Effector memory CD8-positive, alpha-beta T cell (primary cell): ENCODE measurements around the gene CCT7.

Experiments
- ATAC-seq: fragments of 150-1000 bp; cut with Tn5 transposase; replicated peaks from 2 replicates; pipeline ENCODE4 v1.10.0; 2021; ENCODE audit warnings: mild to moderate bottlenecking, moderate library complexity
- DNase-seq, 3 experiments: peaks; one replicate each; pipeline ENCODE4 v3.0.0; 2021
- H3K27ac Mint-ChIP-seq, 2 donors: one replicate each; pipeline ENCODE4 v1.8.0; 2022; ENCODE audit warnings: mild to moderate bottlenecking in 2 of 2, mixed read lengths in 2 of 2, moderate library complexity in 2 of 2
- H3K27me3 Mint-ChIP-seq, 2 donors: one replicate each; pipeline ENCODE4 v1.8.0; 2022; ENCODE audit warnings: mixed read lengths in 2 of 2
- H3K36me3 Mint-ChIP-seq: one replicate; pipeline ENCODE4 v1.8.0; 2022; ENCODE audit warnings: mild to moderate bottlenecking, moderate library complexity, mixed read lengths; ENCODE audit not compliant: insufficient read depth
- H3K4me1 Mint-ChIP-seq, 2 donors: one replicate each; pipeline ENCODE4 v1.8.0; 2022; ENCODE audit warnings: low read depth in 2 of 2, mixed read lengths in 2 of 2
- H3K4me3 Mint-ChIP-seq, 2 donors: one replicate each; pipeline ENCODE4 v1.8.0; 2022; ENCODE audit warnings: mild to moderate bottlenecking in 2 of 2, mixed read lengths in 2 of 2, moderate library complexity in 2 of 2
- H3K9me3 Mint-ChIP-seq, 2 donors: one replicate each; pipeline ENCODE4 v1.8.0; 2022; ENCODE audit warnings: mixed read lengths in 2 of 2

Gene CCT7

DNA sequence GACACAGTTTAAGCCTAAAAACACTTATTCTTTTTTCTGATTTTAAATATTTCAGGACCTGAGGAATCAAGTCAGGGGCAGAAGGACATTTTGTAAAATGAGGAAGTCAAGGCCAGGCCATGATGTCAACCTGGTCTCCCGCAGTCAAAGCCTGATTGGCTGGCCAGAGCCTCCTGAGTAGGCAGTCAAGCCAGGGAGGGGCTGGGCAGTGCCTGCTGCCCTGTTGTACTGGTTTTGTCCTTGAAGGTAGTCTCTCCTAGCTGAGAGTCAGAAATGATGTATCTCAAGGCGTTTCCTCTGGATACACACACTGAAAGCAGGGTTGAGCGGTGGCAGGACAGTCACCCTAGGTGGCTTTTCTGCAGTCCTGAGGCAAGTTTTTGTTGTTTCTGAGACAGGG, 19.8 kb downstream of the CCT7 start:
- H3K36me3 Mint-ChIP-seq, result peaks cover 30% of the 10 kb centered on the region
- no peak for DNase-seq

DNA sequence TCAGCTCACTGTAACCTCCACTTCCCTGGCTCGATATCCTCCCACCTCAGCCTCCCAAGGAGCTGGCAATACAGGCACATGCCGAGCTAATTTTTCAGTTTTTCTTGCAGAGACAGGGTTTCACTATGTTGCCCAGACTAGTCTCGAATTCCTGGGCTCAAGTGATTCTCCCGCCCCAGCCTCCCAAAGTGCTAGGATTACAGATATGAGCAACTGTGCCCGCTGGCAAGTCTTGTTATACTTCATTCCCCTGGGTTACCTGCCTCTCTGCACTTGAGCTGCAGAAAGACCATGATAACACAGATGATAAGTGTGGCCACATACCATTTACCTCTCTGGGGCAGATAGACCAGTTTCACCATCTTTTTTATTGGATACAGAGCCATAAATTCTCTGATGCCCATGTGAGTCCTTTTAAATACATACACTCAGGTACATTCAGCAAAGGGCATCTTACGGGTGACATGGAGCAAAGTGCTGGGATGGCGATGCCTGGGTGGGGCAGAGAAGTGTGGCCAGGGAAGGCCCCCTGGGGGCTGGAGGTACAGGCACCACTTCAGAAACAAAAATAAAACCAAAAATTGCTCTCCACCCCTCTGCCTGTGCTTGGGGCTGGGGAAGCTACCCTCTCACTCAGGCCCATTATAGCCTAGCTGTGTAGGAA, 20.4 kb downstream of the CCT7 start:
- no peak for ATAC-seq
- H3K9me3 Mint-ChIP-seq, result no peaks in the 10 kb centered on the region
- H3K36me3 Mint-ChIP-seq, result peaks cover 24% of the 10 kb centered on the region

More for the DNA sequence above, 19.8 kb downstream of the CCT7 start:
- Mint-ChIP-seq H3K4me3 (no peak overlapping the region), H3K4me1 (peaks cover 3 to 4% of the 10 kb centered on the region in 2 donors), H3K9me3 (no peaks in the 10 kb centered on the region), H3K27me3 (no peaks in the 10 kb centered on the region), H3K27ac (peak overlapping the region; percentile 44 to 63)
- ATAC-seq, result no peak

DNA sequence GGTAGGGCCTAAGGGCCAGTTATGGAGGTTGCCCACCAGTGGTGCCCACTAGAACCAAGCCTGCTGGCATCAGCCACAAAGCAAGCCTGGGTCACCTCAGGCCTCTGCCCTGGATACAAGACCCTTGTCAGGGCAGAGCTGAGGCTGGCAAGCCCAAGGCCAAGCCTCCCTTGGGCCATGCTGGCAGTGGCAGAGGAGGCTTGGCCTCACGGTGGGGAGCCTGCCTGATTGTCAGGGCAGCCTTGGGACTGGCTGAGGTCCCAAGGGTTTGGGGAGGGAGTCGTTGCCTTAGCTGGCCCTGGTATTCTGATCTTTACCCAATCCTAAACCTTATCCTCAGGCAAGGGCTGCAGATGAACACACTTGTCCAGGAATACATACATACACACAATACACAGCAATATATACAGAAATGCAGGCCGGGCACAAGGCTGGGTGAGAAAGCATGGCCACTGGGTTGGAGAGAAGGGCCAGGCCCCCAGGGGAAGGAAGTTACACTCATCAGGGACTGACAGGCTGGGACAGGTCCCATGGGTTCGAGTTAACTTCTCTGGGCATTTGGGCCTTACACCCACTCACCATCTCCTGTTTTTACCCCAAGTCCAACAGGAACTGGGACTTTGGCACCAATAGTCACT, 21.0 kb downstream of the CCT7 start:
- ATAC-seq, result no peak

More for the DNA sequence above, 20.4 kb downstream of the CCT7 start:
- Mint-ChIP-seq H3K27ac (peak overlapping the region in 1 of 2 donors; percentile 35), H3K4me1 (peaks cover 3 to 4% of the 10 kb centered on the region in 2 donors), H3K27me3 (no peaks in the 10 kb centered on the region), H3K4me3 (no peak overlapping the region)
- DNase-seq, result no peak

DNA sequence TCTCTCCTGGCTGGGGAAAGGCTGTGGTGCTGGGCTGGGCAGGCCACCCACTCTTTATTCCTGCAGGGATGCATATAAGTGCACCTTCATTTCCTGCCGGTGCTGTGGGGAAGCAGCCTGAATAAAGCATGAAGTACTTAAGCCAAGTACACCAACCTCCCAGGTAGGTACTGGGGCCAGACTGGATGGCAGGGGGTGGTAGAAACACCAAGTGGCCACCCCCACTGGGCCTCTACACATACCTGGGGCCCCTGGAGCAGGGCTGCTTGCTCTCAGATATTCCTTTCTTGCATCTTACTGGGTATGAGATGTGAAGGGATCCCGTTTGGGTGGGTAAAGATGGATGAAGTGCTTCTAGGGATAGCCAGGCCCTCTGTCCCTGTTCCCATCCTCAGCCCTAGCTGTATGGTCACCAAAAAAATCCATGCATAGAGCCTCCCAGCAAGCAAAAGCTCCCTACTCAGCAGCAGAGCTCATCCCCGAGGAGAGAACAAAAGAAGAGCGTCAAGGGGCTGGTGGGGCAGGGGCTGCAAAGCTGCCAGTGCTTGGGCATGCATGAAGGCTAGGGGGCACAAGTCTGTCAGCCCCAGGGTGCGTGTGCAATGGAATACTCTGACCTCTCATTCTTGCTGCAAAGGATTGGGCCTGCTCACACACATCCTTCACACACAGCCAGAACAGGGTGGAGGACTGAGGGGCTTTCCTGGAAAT, 22.0 kb downstream of the CCT7 start:
- Mint-ChIP-seq H3K36me3 (peaks cover 10% of the 10 kb centered on the region), H3K27ac (peak overlapping the region; percentile 17 to 74), H3K9me3 (no peaks in the 10 kb centered on the region), H3K4me3 (no peak overlapping the region), H3K4me1 (peaks cover 3 to 4% of the 10 kb centered on the region in 2 donors), H3K27me3 (no peaks in the 10 kb centered on the region)
- ATAC-seq, result no peak
- DNase-seq, result no peak

More for the DNA sequence above, 21.0 kb downstream of the CCT7 start:
- peaks cover 18% of the 10 kb centered on the region for H3K36me3 Mint-ChIP-seq
- H3K27ac Mint-ChIP-seq, result peak overlapping the region; percentile 35 to 74
- no peak overlapping the region for H3K4me3 Mint-ChIP-seq
- no peaks in the 10 kb centered on the region for H3K27me3 Mint-ChIP-seq
- no peaks in the 10 kb centered on the region for H3K9me3 Mint-ChIP-seq
- H3K4me1 Mint-ChIP-seq, result peaks cover 3 to 4% of the 10 kb centered on the region in 2 donors
- no peak for DNase-seq

DNA sequence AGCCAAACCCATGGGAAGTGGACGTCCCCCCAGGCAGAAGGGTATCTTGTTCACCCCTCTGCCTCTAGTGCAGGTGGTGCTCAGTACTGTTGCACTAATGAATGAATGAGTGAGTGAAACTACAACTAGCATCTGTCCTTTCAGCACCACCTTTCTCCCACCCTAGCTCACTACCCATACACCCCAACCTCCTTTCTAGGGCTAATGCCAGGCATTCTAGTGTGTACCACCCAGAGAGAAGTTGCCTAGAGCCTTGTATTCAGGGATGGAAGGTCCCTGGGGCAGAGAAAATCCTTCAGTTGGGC, 22.5 kb downstream of the CCT7 start:
- Mint-ChIP-seq H3K36me3 (peaks cover 5% of the 10 kb centered on the region), H3K27ac (peak overlapping the region; percentile 74 to 75), H3K27me3 (no peaks in the 10 kb centered on the region), H3K4me1 (peaks cover 3 to 4% of the 10 kb centered on the region in 2 donors), H3K4me3 (no peak overlapping the region), H3K9me3 (no peaks in the 10 kb centered on the region)
- no peak for ATAC-seq
- no peak for DNase-seq

DNA sequence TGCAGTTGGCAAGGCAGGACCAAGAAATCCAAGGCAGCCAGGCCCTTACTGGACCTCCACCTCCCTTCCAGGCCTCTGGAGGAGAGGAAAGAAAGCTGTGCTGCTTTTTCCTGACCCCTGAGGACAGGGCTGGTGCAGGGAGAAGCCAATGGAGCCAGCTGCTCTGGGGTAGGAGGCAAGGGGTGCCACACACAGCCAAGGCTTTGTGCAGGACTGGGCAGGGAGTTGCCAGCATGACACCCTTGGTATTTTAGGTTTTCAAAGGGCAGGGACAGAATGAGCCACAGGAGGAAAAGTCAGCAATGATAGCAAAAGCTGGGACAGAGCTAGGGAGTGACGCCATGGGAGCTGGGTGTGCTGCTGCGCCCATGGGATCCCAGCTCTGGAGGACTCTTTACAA, 22.9 kb downstream of the CCT7 start:
- Mint-ChIP-seq H3K9me3 (no peaks in the 10 kb centered on the region), H3K27ac (peak overlapping the region; percentile 74 to 75), H3K4me1 (peaks cover 3 to 4% of the 10 kb centered on the region in 2 donors), H3K27me3 (no peaks in the 10 kb centered on the region), H3K36me3 (peaks cover 5% of the 10 kb centered on the region), H3K4me3 (no peak overlapping the region)
- no peak for DNase-seq
- ATAC-seq, result no peak

DNA sequence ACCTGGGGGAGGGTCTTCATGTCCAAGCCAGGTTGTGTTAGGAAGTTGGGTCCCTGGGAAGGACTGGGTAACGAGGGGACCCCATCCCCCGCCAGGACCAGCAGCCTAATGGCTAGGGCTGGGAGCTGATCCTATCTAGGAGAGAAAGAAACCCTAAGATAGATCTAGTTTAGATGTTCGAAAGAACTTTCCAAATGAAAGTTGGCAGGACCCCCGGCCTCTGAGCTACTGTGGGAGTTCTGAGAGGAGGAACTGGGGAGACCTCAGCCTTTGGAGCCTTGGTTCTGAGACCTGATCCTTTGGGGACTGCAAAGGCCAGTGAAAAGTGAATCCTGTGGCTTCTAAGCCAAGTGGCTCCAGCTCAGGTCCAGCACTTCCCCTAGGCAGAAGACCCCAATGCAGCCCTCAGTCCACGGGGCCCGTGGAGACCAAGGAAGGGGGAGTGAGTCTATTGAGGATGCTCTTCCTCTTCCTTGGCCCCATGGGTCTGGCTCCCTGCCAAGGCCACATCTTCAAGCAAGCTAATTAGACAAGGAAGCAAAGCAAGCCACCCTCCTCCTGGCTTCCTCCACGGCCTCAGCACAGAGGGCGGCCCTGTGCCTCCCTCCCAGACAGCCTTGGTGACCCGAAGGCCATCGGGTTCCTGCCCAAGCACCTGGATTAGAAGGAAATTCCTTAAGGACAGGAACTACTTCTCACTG, 23.5 kb downstream of the CCT7 start:
- H3K4me3 Mint-ChIP-seq, result no peak overlapping the region
- DNase-seq (no peak), ATAC-seq (no peak)
- peak overlapping the region; percentile 32 to 75 for H3K27ac Mint-ChIP-seq
- H3K4me1 Mint-ChIP-seq, result peaks cover 3 to 4% of the 10 kb centered on the region in 2 donors
- peaks cover 5% of the 10 kb centered on the region for H3K36me3 Mint-ChIP-seq
- H3K27me3 Mint-ChIP-seq, result no peaks in the 10 kb centered on the region
- no peaks in the 10 kb centered on the region for H3K9me3 Mint-ChIP-seq

DNA sequence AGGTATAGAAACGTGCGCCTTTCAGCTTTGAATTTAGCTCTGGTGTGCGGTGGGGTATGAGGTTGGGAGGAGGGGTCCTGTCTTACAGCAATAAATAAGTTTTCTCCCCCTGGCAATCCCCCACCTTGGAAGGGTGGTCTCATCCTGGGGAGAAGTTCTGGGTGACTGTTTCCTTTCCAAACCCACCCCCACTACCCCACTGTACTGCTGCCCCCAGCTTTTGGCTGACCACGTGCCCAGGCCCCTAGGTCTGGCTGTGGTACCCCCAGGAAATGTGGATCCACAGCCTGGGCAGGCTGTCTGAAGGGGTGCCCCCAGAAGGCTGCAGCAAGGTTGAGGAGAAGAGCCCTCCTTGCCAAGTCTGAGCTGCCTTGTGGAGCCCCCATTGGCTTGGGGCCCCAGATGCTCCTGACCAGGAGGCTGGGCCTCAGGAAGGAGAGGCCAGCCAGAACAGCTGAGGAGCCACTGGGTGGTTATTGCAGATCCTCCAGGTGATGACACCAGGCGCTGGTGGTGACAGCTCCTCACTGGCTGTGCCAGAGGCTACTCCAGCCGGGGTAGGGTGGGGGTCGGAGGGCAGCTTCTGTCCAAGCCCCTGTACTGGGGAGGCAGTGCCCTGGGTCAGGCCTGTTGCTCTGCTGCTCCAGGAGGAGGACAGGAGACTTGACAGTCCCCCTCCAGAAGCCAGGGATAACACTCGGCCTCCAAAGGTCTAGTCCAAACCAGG, 24.2 kb downstream of the CCT7 start:
- Mint-ChIP-seq H3K9me3 (no peaks in the 10 kb centered on the region), H3K4me3 (no peak overlapping the region), H3K27ac (peak overlapping the region in 1 of 2 donors; percentile 32), H3K4me1 (peaks cover 3 to 4% of the 10 kb centered on the region in 2 donors), H3K27me3 (no peaks in the 10 kb centered on the region), H3K36me3 (peaks cover 6% of the 10 kb centered on the region)
- ATAC-seq (no peak), DNase-seq (no peak)

DNA sequence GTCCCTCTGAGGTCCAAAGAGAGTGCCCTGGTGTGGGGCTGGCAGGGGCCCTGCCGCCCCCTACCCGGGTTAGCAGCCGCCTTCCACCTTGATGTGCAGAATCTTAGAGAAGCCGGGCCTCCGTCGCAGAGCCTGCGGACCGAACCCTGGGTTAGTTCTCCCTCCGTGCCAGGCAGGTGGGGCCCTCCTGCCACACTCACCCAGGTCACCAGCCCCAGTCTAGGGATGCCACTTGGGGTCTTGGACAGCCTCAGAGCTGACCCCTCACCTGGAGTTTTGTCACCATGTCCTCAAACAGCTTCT, 24.8 kb downstream of the CCT7 start:
- no peak overlapping the region for H3K4me3 Mint-ChIP-seq
- ATAC-seq (no peak), DNase-seq (no peak)
- H3K27me3 Mint-ChIP-seq, result no peaks in the 10 kb centered on the region
- H3K4me1 Mint-ChIP-seq, result peaks cover 3 to 4% of the 10 kb centered on the region in 2 donors
- H3K36me3 Mint-ChIP-seq, result peaks cover 8% of the 10 kb centered on the region
- H3K9me3 Mint-ChIP-seq, result no peaks in the 10 kb centered on the region
- no peak overlapping the region for H3K27ac Mint-ChIP-seq

DNA sequence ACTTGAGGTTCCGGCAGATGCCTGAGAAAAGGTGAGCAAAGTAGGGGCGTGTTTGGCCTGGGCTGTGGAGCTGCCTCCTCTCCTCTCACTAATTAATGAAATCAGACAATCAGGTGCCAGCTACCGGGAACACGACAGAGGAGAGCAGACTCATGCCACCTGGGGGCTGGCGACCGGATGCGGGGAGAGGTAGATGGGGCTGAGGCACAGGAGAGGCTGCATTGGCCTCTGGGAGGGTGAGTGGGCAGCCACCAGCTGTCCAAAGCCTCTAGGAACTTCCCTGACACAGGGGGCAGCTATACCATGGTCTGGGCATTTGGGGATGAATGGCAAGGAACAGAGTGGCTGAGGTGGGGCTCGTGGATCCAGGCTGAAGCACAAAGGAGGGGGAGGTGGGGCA, 25.2 kb downstream of the CCT7 start:
- H3K4me3 Mint-ChIP-seq, result no peak overlapping the region
- H3K9me3 Mint-ChIP-seq, result no peaks in the 10 kb centered on the region
- no peaks in the 10 kb centered on the region for H3K27me3 Mint-ChIP-seq
- H3K4me1 Mint-ChIP-seq, result peaks cover 3 to 4% of the 10 kb centered on the region in 2 donors
- H3K36me3 Mint-ChIP-seq, result peaks cover 8% of the 10 kb centered on the region
- peak overlapping the region in 1 of 2 donors; percentile 49 for H3K27ac Mint-ChIP-seq
- no peak for DNase-seq
- no peak for ATAC-seq

DNA sequence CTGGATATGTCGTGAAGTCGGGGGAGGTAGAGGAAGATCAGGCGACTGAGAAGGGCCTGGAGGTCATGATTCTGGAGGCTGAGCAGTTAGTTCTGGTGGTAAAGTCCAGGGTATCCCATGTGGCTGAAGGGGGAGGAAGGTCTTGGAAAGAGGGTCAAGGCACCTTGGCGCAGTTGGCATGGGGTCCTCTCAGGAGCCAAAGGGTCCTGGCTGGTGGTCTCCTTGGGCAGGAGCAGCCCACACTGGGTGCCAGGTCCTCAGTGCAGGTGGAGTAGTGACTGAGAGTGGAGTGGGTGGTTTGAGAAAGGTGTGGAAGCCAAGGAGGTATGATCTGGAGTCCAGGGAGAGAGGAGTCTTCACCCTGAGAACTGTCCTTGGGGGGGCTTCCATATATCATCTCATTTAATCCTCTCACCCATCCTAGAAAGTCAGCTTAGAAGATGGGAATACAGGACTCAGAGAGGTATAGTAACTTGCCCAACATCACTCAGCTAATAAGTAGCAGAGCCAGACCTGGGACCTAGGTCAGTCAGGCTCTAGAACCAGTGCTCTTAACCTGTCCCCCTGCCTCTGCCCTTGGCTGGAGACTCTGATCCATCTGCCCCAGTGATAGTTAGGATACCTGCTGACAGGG, 25.7 kb downstream of the CCT7 start:
- no peak for DNase-seq
- ATAC-seq, result no peak
- Mint-ChIP-seq H3K9me3 (no peaks in the 10 kb centered on the region), H3K27me3 (no peaks in the 10 kb centered on the region), H3K4me1 (peaks cover 3 to 4% of the 10 kb centered on the region in 2 donors), H3K27ac (peak overlapping the region in 1 of 2 donors; percentile 49), H3K36me3 (peaks cover 8% of the 10 kb centered on the region), H3K4me3 (no peak overlapping the region)

DNA sequence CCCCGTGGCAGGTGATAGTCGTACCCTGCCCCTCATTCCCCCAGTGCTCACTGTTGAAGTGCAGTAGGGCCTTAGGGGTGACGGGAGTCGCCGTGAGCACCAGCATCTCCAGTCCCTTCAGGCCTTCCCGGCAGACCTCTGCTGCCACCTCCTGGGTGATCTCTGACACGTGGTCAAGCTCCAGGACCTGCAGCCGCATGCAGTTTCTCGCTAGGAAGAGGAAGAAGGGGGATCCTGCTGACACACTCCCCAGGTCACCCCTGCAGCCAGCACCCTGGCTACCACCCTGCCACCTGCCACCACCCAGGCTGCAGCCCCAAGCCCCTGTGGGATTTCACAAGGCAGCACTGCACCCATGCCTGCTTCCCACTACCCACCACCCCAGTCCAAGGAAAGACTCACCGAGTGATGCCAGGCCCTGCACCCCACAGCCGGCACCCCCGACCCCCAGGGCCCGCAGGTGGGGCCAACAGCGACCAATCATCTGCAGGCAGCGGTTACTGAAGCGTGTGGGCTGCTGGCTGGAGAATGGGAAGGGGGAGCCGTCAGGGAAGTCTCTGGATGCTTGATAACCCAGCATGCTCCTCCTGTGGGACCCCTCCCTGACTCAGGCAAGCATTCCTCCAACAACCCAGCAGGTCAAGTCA, 26.4 kb downstream of the CCT7 start:
- H3K27ac Mint-ChIP-seq, result no peak overlapping the region
- no peak overlapping the region for H3K4me3 Mint-ChIP-seq
- no peak for DNase-seq
- peaks cover 3 to 4% of the 10 kb centered on the region in 2 donors for H3K4me1 Mint-ChIP-seq
- ATAC-seq, result no peak
- no peaks in the 10 kb centered on the region for H3K9me3 Mint-ChIP-seq
- H3K36me3 Mint-ChIP-seq, result peaks cover 8% of the 10 kb centered on the region
- H3K27me3 Mint-ChIP-seq, result no peaks in the 10 kb centered on the region
